Measurements from ENCODE around the gene DPP6.
A peak's percentile ranks its signal among the peaks of the same experiment; 100 is the strongest.
"Not testable (repeated sequence)": the region's sequence is repeated elsewhere in the genome, so short reads cannot be mapped to it uniquely, and the experiment has no call there.

DPP6 gene

DNA sequence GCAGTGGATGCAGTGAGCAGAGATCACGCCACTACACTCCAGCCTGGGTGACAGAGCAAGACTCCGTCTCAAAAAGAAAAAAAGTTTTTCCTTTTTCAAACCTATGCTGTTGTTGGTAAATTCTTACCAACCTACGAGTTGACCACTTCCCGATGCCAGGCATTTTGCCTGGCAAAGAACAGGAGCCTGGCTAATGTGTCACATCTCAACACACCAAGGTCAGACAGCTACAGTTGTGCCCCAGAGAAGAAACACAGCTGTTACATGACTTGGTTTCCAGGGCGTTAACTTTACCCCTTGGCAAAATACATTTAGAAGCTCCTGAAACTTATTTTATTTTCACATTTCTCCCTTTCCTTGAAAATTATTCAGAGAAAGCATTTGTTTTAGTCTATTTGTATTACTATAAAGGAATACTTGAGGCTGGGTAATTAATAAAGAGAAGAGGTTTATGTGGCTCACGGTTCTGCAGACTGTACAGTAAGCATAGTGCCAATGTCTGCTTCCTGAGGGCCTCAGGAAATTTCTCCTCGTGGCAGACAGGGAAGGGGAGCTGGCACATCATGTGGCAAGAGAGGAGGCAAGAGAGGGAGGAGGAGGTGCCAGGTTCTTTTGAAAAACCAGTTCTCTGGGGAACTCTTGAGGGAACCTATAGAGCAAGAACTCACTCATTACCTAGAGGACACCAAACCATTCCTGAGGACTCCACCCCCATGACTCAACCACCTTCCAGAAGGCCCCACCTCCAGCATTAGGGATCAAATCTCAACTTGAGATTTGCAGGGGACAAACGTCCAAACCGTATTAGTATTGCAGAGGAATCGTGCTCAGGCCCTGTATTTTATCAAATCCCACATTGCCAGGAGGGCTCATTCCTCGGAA lies 867.4 kb downstream of the DPP6 start:
- no peak for DNase-seq

DNA sequence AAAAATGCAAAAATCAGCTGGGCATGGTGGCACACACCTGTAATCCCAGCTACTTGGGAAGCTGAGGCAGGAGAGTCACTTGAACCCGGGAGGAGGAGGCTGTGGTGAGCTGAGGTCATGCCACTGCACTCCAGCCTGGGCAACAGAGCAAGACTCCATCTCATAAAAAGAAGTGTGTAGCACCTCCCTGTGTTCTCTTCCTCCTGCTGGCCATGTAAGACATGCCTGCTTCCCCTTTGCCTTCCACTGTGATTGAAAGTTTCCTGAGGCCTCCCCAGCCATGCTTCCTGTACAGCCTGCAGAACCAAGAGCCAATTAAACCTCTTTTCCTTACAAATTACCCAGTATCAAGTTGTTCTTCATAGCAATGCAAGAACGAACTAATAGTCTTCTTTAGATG lies 870.3 kb downstream of the DPP6 start:
- not testable (repeated sequence) for DNase-seq

DNA sequence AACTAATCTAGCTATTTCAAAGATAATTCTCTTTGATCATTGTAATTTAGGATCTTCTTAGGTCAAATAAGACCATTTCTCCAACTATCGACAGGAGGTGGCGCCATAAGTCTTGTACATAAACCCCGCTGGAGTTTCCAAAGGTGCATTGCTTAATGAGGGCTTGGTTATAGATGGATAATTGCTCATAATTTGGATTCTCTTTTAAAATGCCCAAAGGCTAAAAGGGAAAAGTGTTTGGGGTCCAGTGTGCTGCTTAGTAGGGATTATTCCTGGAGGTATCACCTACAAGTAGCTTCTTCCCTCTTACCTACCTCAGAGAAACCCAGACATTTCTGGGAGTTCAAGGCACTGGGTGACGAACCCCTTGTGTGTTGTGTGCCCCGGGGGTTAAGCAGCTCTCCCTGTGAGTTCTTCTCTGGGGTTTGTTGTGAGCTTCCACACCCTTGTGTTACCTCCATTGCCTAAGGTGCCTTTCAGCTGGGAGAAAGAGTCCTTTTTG lies 875.5 kb downstream of the DPP6 start:
- peak; percentile 92 for DNase-seq

DNA sequence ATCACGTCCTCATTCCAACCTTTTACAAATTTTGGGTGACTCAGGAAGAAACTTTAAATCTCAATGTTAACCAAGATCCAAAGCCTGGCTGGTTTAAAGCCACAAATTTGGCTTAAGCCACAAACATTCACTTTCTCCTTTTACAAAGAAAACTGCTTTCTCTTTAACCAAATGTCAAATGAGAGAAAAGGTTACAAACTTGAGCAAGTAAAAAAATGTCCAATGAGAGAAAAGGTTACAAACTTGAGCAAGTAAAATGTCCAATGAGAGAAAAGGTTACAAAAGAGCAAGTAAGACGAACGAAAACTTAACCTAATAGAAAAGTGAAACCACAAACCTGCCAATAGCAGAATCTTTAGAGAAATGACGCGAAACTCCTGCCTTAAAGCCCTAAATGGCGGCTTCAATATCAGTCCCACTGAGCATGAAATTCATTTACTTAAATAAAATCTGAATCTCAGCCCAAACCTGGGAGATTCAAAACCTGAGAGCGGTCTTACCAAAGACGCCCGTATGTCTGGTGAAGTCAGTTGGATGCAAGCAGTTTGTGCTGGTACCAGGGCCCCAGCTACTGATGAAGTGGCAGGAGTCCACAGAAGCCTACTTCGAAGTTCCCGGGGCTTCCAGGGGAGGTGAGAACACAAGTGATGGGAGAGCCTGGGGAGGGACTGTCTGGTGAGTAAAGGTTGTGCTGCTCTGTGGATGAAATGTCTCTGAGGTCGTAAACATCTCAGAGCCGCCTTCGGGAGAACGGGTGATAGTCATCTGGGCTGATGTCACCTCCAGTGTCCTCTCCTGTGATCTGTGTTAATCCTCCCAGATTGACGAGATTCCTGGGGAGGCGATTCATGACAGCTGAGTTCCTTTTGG lies 876.2 kb downstream of the DPP6 start:
- DNase-seq = peak; percentile 91

DNA sequence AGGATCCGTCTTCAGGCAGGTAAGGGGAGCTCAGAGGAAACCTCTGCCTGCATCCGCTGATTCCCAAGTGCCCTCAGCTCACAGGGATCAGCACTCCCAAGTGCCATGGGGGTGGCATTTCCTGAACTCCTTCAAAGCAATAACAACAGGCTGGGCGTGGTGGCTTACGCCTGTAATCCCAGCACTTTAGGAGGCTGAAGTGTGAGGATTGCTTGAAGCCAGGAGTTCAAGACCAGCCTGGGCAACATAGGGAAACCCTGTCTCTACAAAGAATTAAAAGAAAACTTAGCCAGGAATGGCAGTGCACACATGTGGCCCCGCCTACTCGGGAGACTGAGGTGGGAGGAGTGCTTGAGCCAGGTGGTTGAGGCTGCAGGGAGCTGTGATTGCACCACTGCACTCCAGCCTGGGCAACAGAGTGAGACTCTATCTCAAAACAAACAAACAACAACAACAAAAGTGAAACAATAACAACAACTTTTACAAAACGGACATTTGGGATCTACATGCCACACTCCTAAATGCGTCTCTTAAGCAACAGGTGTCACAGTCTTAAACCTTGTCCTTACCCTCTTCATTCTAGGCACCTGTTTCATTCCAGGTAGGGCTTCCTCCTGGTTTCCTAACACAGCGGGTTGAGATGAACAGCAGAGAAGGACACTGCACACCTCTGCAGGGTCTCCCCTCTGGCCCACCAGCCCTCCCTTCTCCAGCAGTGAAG lies 877.0 kb downstream of the DPP6 start:
- DNase-seq = no peak

DNA sequence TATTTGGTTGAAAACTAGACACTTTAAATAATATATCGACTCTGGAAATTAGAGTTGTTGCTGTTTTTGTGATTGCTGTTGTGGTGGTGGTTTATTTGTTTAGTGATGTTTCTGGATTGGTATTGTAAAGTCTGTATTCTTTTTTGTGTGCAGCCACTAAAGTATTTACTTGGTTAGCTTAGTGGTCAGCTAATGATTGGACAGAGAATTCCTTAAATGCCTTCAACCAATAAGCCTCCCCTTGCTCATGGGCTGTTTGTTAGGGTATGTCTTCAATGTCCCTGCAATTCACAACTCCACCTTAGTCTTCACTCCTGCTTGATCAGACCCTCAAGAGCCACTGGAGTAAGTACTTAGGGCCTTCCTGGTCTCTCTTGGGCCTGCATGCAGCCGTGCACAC lies 879.7 kb downstream of the DPP6 start:
- no peak for DNase-seq

DNA sequence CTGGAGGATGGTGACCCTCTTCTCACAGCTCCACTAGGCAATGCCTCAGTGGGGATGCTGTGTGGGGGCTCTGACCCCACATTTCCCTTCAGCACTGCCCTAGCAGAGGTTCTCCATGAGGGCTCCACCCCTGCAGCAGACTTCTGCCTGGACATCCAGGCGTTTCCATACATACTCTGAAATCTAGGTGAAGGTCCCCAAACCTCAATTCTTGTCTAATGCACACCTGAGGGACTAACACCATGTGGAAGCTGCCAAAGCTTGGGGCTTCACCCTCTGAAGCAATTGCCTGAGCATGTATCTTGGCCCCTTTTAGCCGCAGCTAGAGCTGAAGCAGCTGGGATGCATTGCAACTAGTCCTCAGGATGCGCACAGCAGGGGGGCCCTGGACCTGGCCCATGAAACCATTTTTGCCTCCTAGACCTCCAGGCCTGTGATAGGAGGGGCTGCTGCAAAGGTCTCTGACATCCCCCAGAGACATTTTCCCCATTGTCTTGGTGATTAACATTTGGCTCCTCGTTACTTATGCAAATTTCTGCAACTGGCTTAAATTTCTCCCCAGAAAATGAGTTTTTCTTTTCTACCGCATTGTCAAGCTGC lies 882.3 kb downstream of the DPP6 start:
- not testable (repeated sequence) for DNase-seq

DNA sequence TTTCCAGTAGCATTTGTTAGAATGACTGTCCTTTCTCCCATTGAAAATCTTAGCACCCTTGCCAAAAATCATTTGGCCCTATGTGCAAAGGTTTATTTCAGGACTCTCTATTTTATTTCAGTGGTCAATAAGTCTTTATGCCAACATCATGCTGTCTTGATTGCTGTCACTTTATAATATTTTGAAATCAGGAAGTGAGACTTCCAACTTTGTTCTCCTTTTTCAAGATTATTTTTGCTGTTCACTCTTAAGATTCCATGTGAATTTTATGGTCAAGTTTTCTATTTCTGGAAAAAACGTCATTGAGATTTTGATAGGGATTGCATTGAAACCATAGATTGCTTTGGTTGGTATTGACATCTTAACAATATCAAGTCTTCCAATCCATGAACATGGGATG lies 885.6 kb downstream of the DPP6 start:
- DNase-seq = no peak

DNA sequence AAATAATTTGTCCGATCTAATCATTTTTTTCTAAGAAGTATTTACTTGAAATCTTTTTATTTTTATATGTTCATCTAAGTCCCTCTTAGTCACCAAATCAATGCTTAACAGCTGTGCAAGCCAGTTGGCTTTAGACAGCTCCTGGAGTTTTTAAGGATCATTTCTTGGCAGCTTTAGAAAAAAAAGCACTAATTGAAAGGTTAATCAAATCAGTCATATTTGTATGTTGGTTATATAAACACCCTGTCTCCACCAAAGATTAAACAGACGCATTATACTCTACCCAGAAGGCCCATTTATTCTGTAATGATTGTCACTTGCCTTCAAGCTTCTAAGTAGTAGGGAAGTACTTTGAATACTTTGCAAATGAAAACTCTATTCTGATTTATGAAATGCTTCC lies 890.5 kb downstream of the DPP6 start:
- DNase-seq = no peak
